DND-41 (cell line): ENCODE measurements around the gene FXYD7.
A peak's percentile ranks its signal among the peaks of the same experiment; 100 is the strongest.

Experiments
- ATAC-seq: fragments of 200-7000 bp; cut with Tn5 transposase; 3 replicates; pipeline ENCODE4 v1.9.1; 2021; ENCODE audit warnings: low read depth; ENCODE audit not compliant: insufficient read depth
- DNase-seq: peaks from one replicate; pipeline ENCODE4 v3.0.0-alpha.2; 2020
- H2AFZ ChIP-seq: 2 replicates; pipeline ENCODE4 v1.6.0; 2012; ENCODE audit warnings: low read depth, low read length
- H3K27ac ChIP-seq: 2 replicates; pipeline ENCODE4 v1.5.1; 2012; ENCODE audit warnings: low read length, inconsistent platforms
- H3K27me3 ChIP-seq: fragments of 200-600 bp; sonication (generic); 2 replicates; pipeline ENCODE4 v1.6.0; 2012; ENCODE audit warnings: low read length, mild to moderate bottlenecking, inconsistent platforms; ENCODE audit not compliant: insufficient read depth, poor library complexity
- H3K36me3 ChIP-seq: 2 replicates; pipeline ENCODE4 v1.5.1; 2012; ENCODE audit warnings: low read length, inconsistent platforms; ENCODE audit not compliant: insufficient read depth
- H3K4me1 ChIP-seq: 2 replicates; pipeline ENCODE4 v1.5.1; 2012; ENCODE audit warnings: mild to moderate bottlenecking, low read length; ENCODE audit not compliant: insufficient read depth
- H3K4me2 ChIP-seq: 2 replicates; pipeline ENCODE4 v1.6.0; 2012; ENCODE audit warnings: mild to moderate bottlenecking, moderate library complexity, low read length, inconsistent platforms; ENCODE audit not compliant: insufficient read depth
- H3K4me3 ChIP-seq, 2 experiments: fragments of 200-600 bp in 1 of 2; shearing (Covaris generic) in 1 of 2; 2 replicates each; pipeline ENCODE4 v1.5.1; 2012 to 2016; ENCODE audit warnings: inconsistent platforms in 2 of 2, low read length in 2 of 2, mild to moderate bottlenecking in 2 of 2, low read depth in 1 of 2, moderate library complexity in 1 of 2
- H3K79me2 ChIP-seq: 2 replicates; pipeline ENCODE4 v1.6.0; 2012; ENCODE audit warnings: low read length, inconsistent platforms; ENCODE audit not compliant: insufficient read depth
- H3K9ac ChIP-seq: 2 replicates; pipeline ENCODE4 v1.6.0; 2012; ENCODE audit warnings: low read depth, mild to moderate bottlenecking, inconsistent platforms, low read length, moderate library complexity
- H3K9me3 ChIP-seq: 2 replicates; pipeline ENCODE4 v1.5.1; 2012; ENCODE audit warnings: low read length, moderate library complexity, mild to moderate bottlenecking, inconsistent platforms; ENCODE audit not compliant: insufficient read depth, severe bottlenecking
- H4K20me1 ChIP-seq: 2 replicates; pipeline ENCODE4 v1.6.0; 2012; ENCODE audit warnings: low read length; ENCODE audit not compliant: insufficient read depth
- CTCF ChIP-seq: IDR thresholded peaks from 2 replicates; pipeline ENCODE4 v1.5.1; 2012; ENCODE audit warnings: borderline replicate concordance, low read length, moderate library complexity, mild to moderate bottlenecking; ENCODE audit not compliant: poor library complexity, severe bottlenecking; ENCODE audit errors: extremely low read depth
- EZH2 ChIP-seq: IDR thresholded peaks from 3 replicates; pipeline ENCODE4 v1.6.1; 2012; ENCODE audit warnings: borderline replicate concordance, low read depth, mild to moderate bottlenecking, moderate library complexity, low read length, inconsistent platforms; ENCODE audit not compliant: severe bottlenecking

Gene FXYD7

GRCh38 chr19:35153701-35154524, 10.9 kb downstream of the FXYD7 start:
- ATAC-seq (peak; percentile 73), DNase-seq (peak; percentile 78)
- Histone ChIP-seq H3K9ac (peak overlapping the region; percentile 83), H3K4me2 (peak overlapping the region; percentile 91), H3K4me1 (peaks cover 28% of the 10 kb centered on the region), H3K4me3 (peak overlapping the region; percentile 86 to 93; a peak in 3 of 4 replicates), H3K27me3 (peaks cover 18% of the 10 kb centered on the region), H3K36me3 (peaks cover 19% of the 10 kb centered on the region), H2AFZ (peak overlapping the region; percentile 97), H3K79me2 (peaks cover 12% of the 10 kb centered on the region; the same call in 1 of the 2 replicates), H3K27ac (peak overlapping the region; percentile 56), H4K20me1 (peaks cover 3% of the 10 kb centered on the region; the same call in 1 of the 2 replicates), H3K9me3 (no peaks in the 10 kb centered on the region)
- TF ChIP-seq CTCF: peak; percentile 80
- TF ChIP-seq EZH2: peak; percentile 84

GRCh38 chr19:35154525-35155406, 11.7 kb downstream of the FXYD7 start, which contains the start of gene FXYD5:
Gene FXYD5 (plus strand): TSS chr19:35154735. CDS start chr19:35155551, 816 bp downstream.
- no peak for TF ChIP-seq EZH2
- TF ChIP-seq CTCF: no peak
- Histone ChIP-seq H3K27me3 (peaks cover 18% of the 10 kb centered on the region), H3K36me3 (peaks cover 27% of the 10 kb centered on the region), H3K9me3 (no peaks in the 10 kb centered on the region), H3K4me1 (peaks cover 28% of the 10 kb centered on the region), H3K27ac (peak within 1 kb of the TSS; percentile 78), H3K79me2 (peaks cover 12% of the 10 kb centered on the region; the same call in 1 of the 2 replicates), H2AFZ (peak within 1 kb of the TSS; percentile 97), H3K9ac (peak within 1 kb of the TSS; percentile 83), H4K20me1 (peaks cover 3% of the 10 kb centered on the region; the same call in 1 of the 2 replicates), H3K4me2 (peak within 1 kb of the TSS; percentile 91), H3K4me3 (peak within 1 kb of the TSS; percentile 86 to 93)
- DNase-seq (peak; percentile 78), ATAC-seq (peak; percentile 81)

- H3K36me3 ChIP-seq: peaks cover 32% of the 10 kb centered on the region
- peak overlapping the region; percentile 91 for H3K4me2 ChIP-seq
- peak overlapping the region; percentile 97 for H2AFZ ChIP-seq
- H3K27ac ChIP-seq: peak overlapping the region; percentile 78
- H3K4me1 ChIP-seq: peaks cover 28% of the 10 kb centered on the region
- TF ChIP-seq CTCF: no peak
- no peak for TF ChIP-seq EZH2
- peaks cover 12% of the 10 kb centered on the region; the same call in 1 of the 2 replicates for H3K79me2 ChIP-seq
- peak overlapping the region; percentile 83 for H3K9ac ChIP-seq
- no peak for DNase-seq
- 0 out of 3 replicates have a peak, but pooled peaks have one; percentile 0 for ATAC-seq
- no peaks in the 10 kb centered on the region for H3K9me3 ChIP-seq
- peak overlapping the region; percentile 86 to 93 for H3K4me3 ChIP-seq
- peaks cover 18% of the 10 kb centered on the region for H3K27me3 ChIP-seq
- peaks cover 3% of the 10 kb centered on the region; the same call in 1 of the 2 replicates for H4K20me1 ChIP-seq
Observed at GRCh38 chr19:35155441-35155840, 12.4 kb downstream of the FXYD7 start.
